HCT116 (cell line): ENCODE data around the gene USP36. TPM values are rescaled to one million over a fixed set of nuclear protein-coding genes. Genes with fewer than 3 reads are reported as not detected.

Experiments
- ATAC-seq: fragments of 200-7000 bp; cut with Tn5 transposase; 2 replicates; pipeline ENCODE4 v1.9.1; 2020; ENCODE audit warnings: mild to moderate bottlenecking, moderate library complexity
- BruUV-seq: library from RNA; stranded (reverse); fragments of 400-500 nt; replicated peaks from 2 replicates; lab custom pipeline; 2021; lab: Mats Ljungman, UMichigan
- CTCF ChIA-PET: fragments of 300-600 bp; sonication (Branson Sonifier 250); formaldehyde crosslinking; loops from one replicate; lab custom pipeline; 2021; ENCODE audit warnings: antibody characterized with exemption; lab: Charles Lee
- POLR2A ChIA-PET: fragments of 300-600, 350-600 bp; sonication (Branson Sonifier 250); formaldehyde crosslinking; loops from one replicate; lab custom pipeline; 2021; ENCODE audit warnings: antibody characterized with exemption; lab: Charles Lee
- RAD21 ChIA-PET, 2 experiments: fragments of 300-600 bp; sonication (Branson Sonifier 250); formaldehyde crosslinking; loops; one replicate each; lab custom pipeline; 2023; ENCODE audit warnings: low total read pairs in 2 of 2; ENCODE audit not compliant: uncharacterized antibody in 2 of 2, unreplicated experiment in 2 of 2, low non-redundant PET in 1 of 2; lab: Charles Lee
- DNase-seq: peaks from one replicate; pipeline ENCODE4 v3.0.0-alpha.2; 2010; ENCODE audit warnings: low read depth, low spot score
- H2AFZ ChIP-seq: fragments of 200-600 bp; shearing (Covaris generic), sonication (generic); 2 replicates; pipeline ENCODE4 v1.6.1; 2017; ENCODE audit warnings: low read depth, mixed run types, mixed read lengths, antibody characterized with exemption, low read length; ENCODE audit not compliant: poor library complexity, severe bottlenecking
- H3K27ac ChIP-seq: 2 replicates; pipeline ENCODE4 v1.5.1; 2012; ENCODE audit warnings: low read depth, low read length
- H3K27me3 ChIP-seq: fragments of 200-600 bp; sonication (generic); 2 replicates; pipeline ENCODE4 v1.6.1; 2016; ENCODE audit warnings: mixed run types, low read length, mixed read lengths; ENCODE audit not compliant: insufficient read depth
- H3K36me3 ChIP-seq, 2 experiments: fragments of 200-500 bp in 1 of 2; fragments of 200-600 bp in 1 of 2; sonication (Bioruptor generic) in 1 of 2; sonication (generic) in 1 of 2; 2 replicates each; pipeline versions ENCODE4 v1.5.1 to v1.6.1; 2014 to 2016; ENCODE audit warnings: low read length in 2 of 2, inconsistent platforms in 1 of 2, mixed read lengths in 1 of 2, mixed run types in 1 of 2; ENCODE audit not compliant: insufficient read depth in 2 of 2, control insufficient read depth in 1 of 2
- H3K4me1 ChIP-seq, 2 experiments: fragments of 200-600 bp in 1 of 2; sonication (generic) in 1 of 2; 2 replicates each; pipeline versions ENCODE4 v1.5.1 to v1.6.1; 2012 to 2017; ENCODE audit warnings: low read length in 2 of 2, inconsistent platforms in 1 of 2, mild to moderate bottlenecking in 1 of 2, mixed read lengths in 1 of 2, mixed run types in 1 of 2, moderate library complexity in 1 of 2; ENCODE audit not compliant: insufficient read depth in 2 of 2, control insufficient read depth in 1 of 2
- H3K4me2 ChIP-seq: fragments of 200-600 bp; sonication (generic); 2 replicates; pipeline ENCODE4 v1.6.1; 2017; ENCODE audit warnings: mixed run types, low read length, mixed read lengths
- H3K4me3 ChIP-seq, 2 experiments: fragments of 200-600 bp in 1 of 2; sonication (generic) in 1 of 2; replicated peaks in 1 of 2; 2 replicates each; pipeline ENCODE4 v1.5.1; 2011 to 2016; ENCODE audit warnings: low read length in 2 of 2, control low read depth in 1 of 2, low read depth in 1 of 2, mild to moderate bottlenecking in 1 of 2, mixed read lengths in 1 of 2, mixed run types in 1 of 2
- H3K79me2 ChIP-seq: fragments of 200-600 bp; sonication (generic); 2 replicates; pipeline ENCODE4 v1.6.1; 2017; ENCODE audit warnings: mild to moderate bottlenecking, mixed run types, low read length, moderate library complexity, mixed read lengths; ENCODE audit not compliant: insufficient read depth
- H3K9ac ChIP-seq: fragments of 200-600 bp; sonication (generic); 2 replicates; pipeline ENCODE4 v1.6.1; 2016; ENCODE audit warnings: low read length, mixed read lengths
- H3K9me2 ChIP-seq: fragments of 200-600 bp; sonication (generic), shearing (Covaris generic); 2 replicates; pipeline ENCODE4 v1.6.1; 2017; ENCODE audit warnings: mixed run types, mild to moderate bottlenecking, moderate library complexity; ENCODE audit not compliant: insufficient read depth
- H3K9me3 ChIP-seq, 2 experiments: fragments of 200-500 bp in 1 of 2; fragments of 200-600 bp in 1 of 2; sonication (Bioruptor generic) in 1 of 2; sonication (generic) in 1 of 2; 2 replicates each; pipeline ENCODE4 v1.6.1; 2014 to 2017; ENCODE audit warnings: low read length in 2 of 2, mixed read lengths in 2 of 2, inconsistent platforms in 1 of 2, low read depth in 1 of 2, mild to moderate bottlenecking in 1 of 2, mixed run types in 1 of 2, moderate library complexity in 1 of 2; ENCODE audit not compliant: control insufficient read depth in 1 of 2, insufficient read depth in 1 of 2
- H4K20me1 ChIP-seq: fragments of 200-600 bp; sonication (generic), shearing (Covaris generic); 2 replicates; pipeline ENCODE4 v1.6.1; 2017; ENCODE audit warnings: mixed run types, mild to moderate bottlenecking, moderate library complexity; ENCODE audit not compliant: insufficient read depth
- ATF3 ChIP-seq: IDR thresholded peaks from 2 replicates; pipeline ENCODE4 v1.6.1; 2012
- CEBPB ChIP-seq: IDR thresholded peaks from 2 replicates; pipeline ENCODE4 v1.6.1; 2012; ENCODE audit warnings: low read depth
- EGR1 ChIP-seq: IDR thresholded peaks from 2 replicates; pipeline ENCODE4 v1.6.1; 2012; ENCODE audit warnings: low read depth
- JUND ChIP-seq: IDR thresholded peaks from 2 replicates; pipeline ENCODE4 v1.6.1; 2012
- POLR2AphosphoS5 ChIP-seq: IDR thresholded peaks from 2 replicates; pipeline ENCODE4 v1.6.1; 2011; ENCODE audit warnings: mild to moderate bottlenecking, low read depth, low read length, moderate library complexity
- REST ChIP-seq: IDR thresholded peaks from 2 replicates; pipeline ENCODE4 v1.6.1; 2012; ENCODE audit warnings: low read depth
- SIN3A ChIP-seq: IDR thresholded peaks from 2 replicates; pipeline ENCODE4 v1.6.1; 2012; ENCODE audit warnings: low read depth
- SP1 ChIP-seq: IDR thresholded peaks from 2 replicates; pipeline ENCODE4 v1.6.1; 2012; ENCODE audit warnings: low read depth
- SRF ChIP-seq: IDR thresholded peaks from 2 replicates; pipeline ENCODE4 v1.6.1; 2012; ENCODE audit warnings: low read depth
- ZBTB33 ChIP-seq: IDR thresholded peaks from 2 replicates; pipeline ENCODE4 v1.6.1; 2011; ENCODE audit warnings: mild to moderate bottlenecking, low read length, moderate library complexity; ENCODE audit not compliant: insufficient replicate concordance; ENCODE audit errors: extremely low read depth
- intact Hi-C: fragments of 100-400 bp; cut with micrococcal nuclease; formaldehyde crosslinking; loops from 2 replicates; pipeline ENCODE4 v1.10.0; 2022
- total RNA-seq: library from RNA; stranded (reverse); gene quantifications from one replicate; pipeline ENCODE4 v1.2.1, GENCODE V29; 2021; ENCODE audit not compliant: unreplicated experiment

The USP36 gene
- total RNA-seq, 1 experiment from 2014 or later: 104 TPM

- no peak overlapping the region for H3K27ac ChIP-seq
- CTCF ChIA-PET: no interaction called here
- RAD21 ChIA-PET: no interaction called here
- H3K4me2 ChIP-seq: no peak overlapping the region
- no peak overlapping the region for H2AFZ ChIP-seq
- H3K9me2 ChIP-seq: no peaks in the 10 kb centered on the region
- BruUV-seq: no TSS peak
- no peak for ATAC-seq
- no peak for DNase-seq
- 0 out of 2 replicates have a peak, but pooled peaks cover 4% of the 10 kb centered on the region for H4K20me1 ChIP-seq
- no peak for TF ChIP-seq EGR1
- TF ChIP-seq ZBTB33: no peak
- TF ChIP-seq POLR2AphosphoS5: no peak
- no peak for TF ChIP-seq SRF
- no peak for TF ChIP-seq JUND
- no peak for TF ChIP-seq CEBPB
- no peak for TF ChIP-seq SIN3A
- TF ChIP-seq REST: no peak
- no peak for TF ChIP-seq ATF3
- TF ChIP-seq SP1: no peak
- TF ChIP-seq, all 23 proteins: peak for 0
- 0 out of 4 replicates have a peak, but pooled peaks cover 0 to 5% of the 10 kb centered on the region in 2 experiments for H3K4me1 ChIP-seq
- H3K36me3 ChIP-seq: peaks cover 33 to 41% of the 10 kb centered on the region in 2 experiments
- intact Hi-C loops: no loop called here
- H3K9ac ChIP-seq: no peak overlapping the region
- H3K27me3 ChIP-seq: no peaks in the 10 kb centered on the region
- POLR2A ChIA-PET: no interaction called here
- no peak overlapping the region for H3K4me3 ChIP-seq
- H3K9me3 ChIP-seq: no peaks in the 10 kb centered on the region
- peaks cover 4% of the 10 kb centered on the region; the same call in 1 of the 2 replicates for H3K79me2 ChIP-seq
Observed at GRCh38 chr17:78793415-78793814, 47.2 kb downstream of the USP36 start.
